HG03521 (cell line): ENCODE measurements around the gene SLC25A18.
"Not testable (repeated sequence)": the region's sequence is repeated elsewhere in the genome, so short reads cannot be mapped to it uniquely, and the experiment has no call there.

Experiments
- ATAC-seq: cut with Tn5 transposase; IDR thresholded peaks from one replicate; pipeline ENCODE4 v1.9.1; 2021; ENCODE audit warnings: mild to moderate bottlenecking, moderate library complexity; ENCODE audit not compliant: unreplicated experiment

Gene SLC25A18

GRCh38 chr22:17603668-17604067, 40.4 kb downstream of the SLC25A18 start:
- no peak for ATAC-seq

DNA sequence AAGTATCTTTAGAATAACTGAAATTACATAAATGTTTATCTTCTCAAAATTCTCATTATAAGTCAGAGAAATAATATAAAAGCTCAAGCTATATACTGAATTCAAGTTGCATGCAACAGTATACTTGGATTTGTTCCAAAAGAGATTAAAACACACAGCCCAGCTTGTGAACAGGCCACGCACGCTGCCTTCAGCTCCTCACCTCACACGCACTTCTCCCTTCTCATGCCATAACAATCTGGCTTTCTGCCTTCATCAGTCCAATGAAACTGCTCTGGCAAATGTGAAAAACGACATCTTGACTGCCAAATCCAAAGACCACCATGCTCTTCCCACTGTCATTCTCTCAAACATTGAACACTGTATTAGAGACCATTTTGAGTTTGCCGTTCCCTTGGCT, 43.2 kb downstream of the SLC25A18 start:
- ATAC-seq: no peak

DNA sequence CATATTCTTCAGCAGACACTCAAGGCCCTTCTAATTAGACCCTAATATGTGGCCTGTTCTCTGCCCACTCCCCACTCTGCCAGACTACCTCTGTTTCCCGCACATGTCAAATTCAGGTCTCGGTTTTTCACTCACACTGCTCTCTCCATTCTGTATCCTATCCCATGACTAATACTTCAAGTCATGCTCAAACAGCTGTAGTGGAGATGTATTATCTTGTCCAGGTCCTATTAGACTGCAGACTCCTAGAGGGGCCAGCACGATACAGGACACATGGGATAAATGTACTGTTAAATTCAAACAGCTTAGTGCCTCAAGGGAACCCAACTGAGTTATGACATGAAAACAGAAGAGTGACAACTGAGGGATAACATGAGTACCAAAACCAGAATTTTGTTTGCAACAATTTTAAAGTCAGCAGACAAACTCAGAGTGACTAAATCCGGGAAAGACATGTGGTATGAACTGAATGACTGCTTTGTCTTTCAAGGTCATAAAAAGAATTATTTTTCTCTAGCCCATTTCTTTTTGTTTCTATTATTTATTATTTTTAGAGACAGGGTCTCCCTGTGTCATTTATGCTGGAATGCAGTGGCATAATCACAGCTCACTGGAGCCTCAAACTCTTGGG, 44.7 kb downstream of the SLC25A18 start:
- ATAC-seq: no peak

DNA sequence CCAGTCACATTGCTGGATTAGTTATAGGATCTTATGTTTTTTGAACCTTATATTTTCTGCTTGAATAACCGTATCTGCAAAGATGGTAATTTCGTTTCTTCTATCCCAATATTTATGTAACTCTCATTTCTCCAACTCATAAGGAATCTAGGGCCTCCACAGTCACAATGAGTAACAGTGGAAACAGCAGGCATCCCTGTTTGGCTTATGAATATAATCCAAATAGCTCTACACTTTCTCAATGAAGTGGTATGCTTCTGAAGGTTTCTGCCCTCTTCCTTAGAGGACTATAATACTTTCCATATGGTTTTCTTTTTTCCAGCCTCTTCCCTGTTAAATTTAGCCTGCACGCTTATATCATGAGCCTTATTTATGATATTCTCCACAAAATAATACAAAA, 48.8 kb downstream of the SLC25A18 start:
- ATAC-seq: no peak

- no peak for ATAC-seq
Measured at GRCh38 chr22:17613280-17613679, 50.0 kb downstream of the SLC25A18 start.

- ATAC-seq: no peak
Measured at GRCh38 chr22:17627961-17628405, 64.7 kb downstream of the SLC25A18 start.

GRCh38 chr22:17628406-17629172, 65.3 kb downstream of the SLC25A18 start, which contains the start of gene ATP6V1E1:
Gene ATP6V1E1, minus strand, starts transcription at chr22:17628749. Its CDS starts 114 bp downstream, at chr22:17628635.
- peak; percentile 99 for ATAC-seq

GRCh38 chr22:17629173-17629489, 65.8 kb downstream of the SLC25A18 start:
- no peak for ATAC-seq

DNA sequence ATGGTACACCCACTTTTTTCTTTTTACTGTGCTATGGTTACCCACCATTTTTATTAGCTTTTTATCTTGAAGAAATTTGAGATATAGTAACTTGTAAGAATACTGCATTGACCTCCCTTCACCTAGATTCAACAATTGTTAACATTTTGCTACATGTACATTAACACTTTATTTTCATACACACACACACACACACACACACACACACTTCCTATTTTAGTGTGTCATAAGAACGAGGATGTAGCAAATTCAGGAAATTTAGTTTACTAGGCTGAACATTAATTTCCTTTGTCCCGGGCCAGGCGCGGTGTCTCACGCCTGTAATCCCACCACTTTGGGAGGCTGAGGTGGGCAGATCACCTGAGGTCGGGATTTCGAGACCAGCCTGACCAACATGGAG, 66.3 kb downstream of the SLC25A18 start:
- no peak for ATAC-seq

- no peak for ATAC-seq
Measured at GRCh38 chr22:17631076-17631565, 67.8 kb downstream of the SLC25A18 start.

DNA sequence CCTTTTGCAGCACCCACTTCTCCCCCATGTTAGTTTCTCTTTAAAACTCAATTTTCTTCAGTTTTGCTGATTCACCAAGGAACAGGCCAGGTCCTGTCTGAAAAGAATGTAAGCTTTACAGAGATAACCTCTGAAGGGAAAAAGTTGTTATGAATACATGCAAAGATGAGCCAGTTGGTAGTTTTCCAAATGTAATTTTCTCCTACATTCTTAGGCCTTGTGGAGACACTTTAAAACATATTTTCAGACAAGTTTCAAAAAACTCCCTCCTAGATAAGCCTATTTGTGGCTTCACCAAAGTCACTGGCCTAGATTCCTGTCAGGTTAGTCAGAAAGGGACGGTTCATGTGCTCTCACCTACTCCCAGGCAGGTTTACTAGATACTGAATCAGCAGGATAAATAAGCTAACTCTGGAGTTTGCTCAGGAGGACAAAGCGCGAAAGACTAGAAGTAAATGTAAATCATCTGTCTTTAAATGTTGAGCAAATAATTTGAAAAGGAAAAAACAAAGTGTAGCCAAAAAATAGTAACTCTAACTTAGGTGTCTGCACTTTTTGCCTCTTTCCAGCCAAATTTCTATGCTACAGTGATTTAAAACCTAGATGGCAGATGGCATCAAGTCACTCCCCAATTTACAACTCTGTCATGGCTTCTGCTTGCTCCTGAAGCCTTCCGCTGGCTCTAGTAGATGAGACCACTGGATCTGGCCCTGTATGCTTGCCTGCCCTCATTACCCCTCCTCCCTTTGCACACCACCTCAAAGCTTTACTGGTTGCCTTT, 70.1 kb downstream of the SLC25A18 start:
- no peak for ATAC-seq

GRCh38 chr22:17633998-17634323, 70.7 kb downstream of the SLC25A18 start:
- no peak for ATAC-seq

DNA sequence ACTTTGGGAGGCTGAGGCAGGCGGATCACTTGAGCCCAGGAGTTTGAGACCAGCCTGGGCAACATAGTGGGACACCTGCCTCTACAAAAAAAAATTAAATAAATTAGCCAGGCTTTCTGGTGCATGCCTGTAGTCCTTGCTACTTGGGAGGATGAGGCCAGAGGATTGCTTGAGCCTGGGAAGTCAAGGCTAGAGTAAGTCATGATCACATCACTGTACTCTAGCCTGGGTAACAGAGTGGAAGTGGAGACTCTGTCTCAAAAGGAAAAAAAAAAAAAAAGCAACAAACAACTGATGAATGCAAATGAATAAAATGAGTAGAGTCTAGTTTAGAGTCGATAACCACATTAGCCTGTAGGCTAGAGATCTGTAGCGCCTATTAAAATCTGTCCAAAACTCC, 71.4 kb downstream of the SLC25A18 start:
- no peak for ATAC-seq

DNA sequence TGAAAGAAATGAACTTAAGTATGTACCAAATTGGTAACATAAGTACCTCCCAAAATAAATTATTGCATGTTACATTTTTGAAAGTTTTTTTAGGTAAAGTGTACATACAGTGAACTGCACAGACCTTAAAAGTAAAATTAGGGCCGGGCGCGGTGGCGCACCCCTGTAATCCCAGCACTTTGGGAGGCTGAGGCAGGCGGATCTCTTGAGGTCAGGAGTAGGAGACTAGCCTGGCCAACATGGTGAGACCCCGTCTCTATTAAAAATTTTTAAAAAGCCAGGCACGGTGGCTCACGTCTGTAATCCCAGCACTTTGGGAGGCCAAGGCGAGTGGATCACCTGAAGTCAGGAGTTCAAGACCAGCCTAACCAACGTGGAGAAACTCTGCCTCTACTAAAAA, 73.6 kb downstream of the SLC25A18 start:
- not testable (repeated sequence) for ATAC-seq

DNA sequence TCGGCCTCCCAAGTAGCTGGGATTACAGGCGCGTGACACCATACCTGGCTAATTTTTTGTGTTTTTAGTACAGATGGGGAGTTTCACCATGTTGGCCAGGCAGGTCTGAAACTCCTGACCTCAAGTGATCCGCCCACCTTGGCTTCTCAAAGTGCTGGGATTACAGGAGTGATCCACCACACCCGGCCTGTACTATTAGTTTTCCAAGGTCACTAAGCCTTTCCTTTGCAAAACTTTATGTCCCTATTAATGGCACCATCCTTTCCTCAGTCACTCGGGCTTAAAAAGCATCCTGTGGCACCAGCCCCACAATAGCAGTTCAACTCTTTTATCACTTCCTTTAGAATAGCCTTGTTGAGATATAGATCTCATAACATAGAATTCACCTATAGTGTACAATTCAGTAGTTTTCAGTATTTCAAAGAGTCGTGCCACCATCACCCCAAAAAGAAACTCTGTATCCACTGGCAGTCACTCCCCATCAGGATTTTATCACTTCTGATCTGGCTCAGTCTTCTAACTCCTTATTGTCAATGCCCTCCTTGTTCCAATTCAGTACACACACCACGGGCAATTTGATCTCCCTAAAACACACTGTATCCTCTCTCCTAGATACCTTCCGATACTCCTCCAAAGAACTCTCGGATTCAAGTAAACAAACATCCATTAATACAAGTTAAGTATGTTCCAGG, 74.3 kb downstream of the SLC25A18 start:
- no peak for ATAC-seq

DNA sequence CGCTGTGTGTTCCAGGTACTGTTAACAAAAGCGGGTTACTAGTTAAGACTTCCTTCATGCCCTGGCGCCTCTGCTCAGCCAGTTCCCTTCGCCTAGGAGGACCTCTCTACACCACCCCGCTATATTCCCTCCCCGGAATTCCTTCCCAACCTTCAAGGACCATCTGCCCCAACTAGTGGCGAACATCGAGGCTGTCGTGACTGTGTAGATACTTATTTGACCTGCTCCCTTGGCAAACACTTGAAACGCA, 74.8 kb downstream of the SLC25A18 start:
- no peak for ATAC-seq

DNA sequence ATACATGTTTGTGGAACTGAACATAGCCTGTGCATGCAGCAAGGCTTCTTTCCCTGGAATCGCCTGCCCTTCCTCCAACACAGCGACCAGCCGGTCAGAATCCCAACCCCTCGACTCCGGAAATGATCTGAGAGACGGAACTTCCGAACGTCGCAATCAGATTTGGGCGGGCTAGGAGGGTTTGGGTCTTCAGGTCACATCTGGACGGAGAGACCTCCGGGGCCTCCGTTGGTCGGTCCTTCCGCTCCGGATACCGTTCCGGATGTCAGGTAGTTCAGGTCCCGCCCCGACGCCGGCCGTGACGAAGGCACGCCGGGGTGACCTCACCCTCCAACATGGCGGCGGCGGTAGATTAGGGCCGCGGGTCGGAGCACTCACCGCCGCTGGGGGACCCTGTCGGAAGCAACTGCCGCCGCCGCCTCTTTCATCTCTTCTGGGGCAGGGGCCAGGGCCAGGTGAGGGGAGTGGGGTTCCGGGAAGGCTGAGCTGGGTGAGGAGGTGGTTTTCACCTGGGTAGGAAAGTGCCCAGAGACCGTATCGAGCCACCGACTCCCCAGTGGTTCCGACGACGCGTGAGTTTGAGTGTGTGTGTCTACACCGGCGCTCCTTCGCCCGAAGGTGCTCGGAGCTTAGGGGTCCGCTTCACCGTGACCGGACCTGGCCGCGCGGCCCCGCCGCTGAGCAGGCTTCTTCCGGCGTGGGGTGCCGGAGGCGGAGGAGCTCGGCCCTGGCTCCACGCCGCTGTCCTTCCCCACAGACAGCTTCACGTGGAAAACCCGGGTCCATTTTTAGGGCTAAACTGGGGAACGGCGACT, 75.3 kb downstream of the SLC25A18 start, which contains the start of gene BCL2L13:
BCL2L13 (plus strand) TSS at position 326 of the 815 bp plus-strand sequence. CDS start 16,955 bp downstream, outside the sequence.
- ATAC-seq: peak; percentile 92

DNA sequence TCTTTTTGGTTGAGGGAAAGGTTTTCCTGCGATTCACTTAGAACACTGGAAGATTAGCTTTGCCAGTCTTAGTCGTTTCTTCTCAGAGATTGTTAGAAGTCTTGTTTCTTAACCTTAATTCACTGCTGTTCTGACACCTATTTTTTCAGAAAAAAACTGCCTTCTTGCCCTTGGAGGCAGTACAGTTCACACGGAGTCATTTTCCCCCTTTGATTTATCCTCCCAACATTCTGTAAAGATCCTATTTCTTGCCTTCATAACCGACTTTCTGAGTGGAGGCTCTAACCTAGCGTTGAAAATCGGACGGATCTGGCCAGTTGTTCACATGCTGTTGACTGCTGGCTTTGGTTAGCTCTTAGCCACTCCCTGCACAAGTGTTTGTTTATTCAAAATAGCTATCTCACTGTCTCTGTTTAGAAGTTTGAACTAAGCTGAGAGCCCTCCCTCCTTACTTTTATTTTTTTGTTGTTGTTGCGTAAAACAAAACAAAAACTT, 76.0 kb downstream of the SLC25A18 start:
- ATAC-seq: no peak
